ENCODE measurements around the gene RBM20. TPM values are rescaled to one million over a fixed set of nuclear protein-coding genes. Genes with fewer than 3 reads are reported as not detected.

The RBM20 gene
- total and polyA plus RNA-seq, 7 donors: 0.23 to 7.8 (median 5.4) TPM; not detected in 1

- 10 to 35% methylated on average over 12 of the region's 12 CpGs for WGBS, 2 donors
Measured at GRCh38 chr10:110857265-110858171, 213.4 kb downstream of the RBM20 start.

GRCh38 chr10:110858297-110858934 is 214.3 kb downstream of the RBM20 start:
- no peaks in the 10 kb centered on the region for H3K27me3 ChIP-seq
- 5 to 41% methylated on average over 1 of the region's 1 CpG for WGBS, 2 donors
- no peak for TF ChIP-seq CTCF (IDR thresholded peaks at IDR 0.05)
- peak in 1 of 4 donors; percentile 6 for TF ChIP-seq POLR2AphosphoS5 (IDR thresholded peaks at IDR 0.05)
- TF ChIP-seq EP300 (IDR thresholded peaks at IDR 0.05): no peak
- TF ChIP-seq POLR2A (IDR thresholded peaks at IDR 0.05): peak in 1 of 2 donors; percentile 13
- no peak overlapping the region for H3K4me3 ChIP-seq
- H3K27ac ChIP-seq: no peak overlapping the region
- H3K9me3 ChIP-seq: no peaks in the 10 kb centered on the region
- peaks cover 0 to 22% (median 18%) of the 10 kb centered on the region in 4 donors for H3K4me1 ChIP-seq
- intact Hi-C loops (cut with DNase I): no loop called here
- no peaks in the 10 kb centered on the region for H3K36me3 ChIP-seq
- no peak for DNase-seq

More at GRCh38 chr10:110857265-110858171, 213.4 kb downstream of the RBM20 start:
- H3K36me3 ChIP-seq: no peaks in the 10 kb centered on the region
- TF ChIP-seq POLR2AphosphoS5 (IDR thresholded peaks at IDR 0.05) (peak in 2 of 4 donors; percentile 24 to 34), EP300 (IDR thresholded peaks at IDR 0.05) (no peak), CTCF (IDR thresholded peaks at IDR 0.05) (peak in 1 of 4 experiments; percentile 20), POLR2A (IDR thresholded peaks at IDR 0.05) (peak in 1 of 2 donors; percentile 20)
- H3K4me3 ChIP-seq: no peak overlapping the region
- intact Hi-C loops (cut with DNase I): no loop called here
- no peaks in the 10 kb centered on the region for H3K9me3 ChIP-seq
- DNase-seq: peak; percentile 61
- H3K27me3 ChIP-seq: no peaks in the 10 kb centered on the region
- H3K27ac ChIP-seq: peak overlapping the region in 1 of 4 donors; percentile 11
- H3K4me1 ChIP-seq: peaks cover 0 to 22% (median 18%) of the 10 kb centered on the region in 4 donors

- intact Hi-C loops (cut with DNase I): no loop called here
- Histone ChIP-seq H3K4me3 (no peak overlapping the region), H3K36me3 (no peaks in the 10 kb centered on the region), H3K27ac (peak overlapping the region; percentile 17 to 61 (median 44)), H3K4me1 (peaks cover 0 to 31% (median 19%) of the 10 kb centered on the region in 4 donors), H3K9me3 (no peaks in the 10 kb centered on the region), H3K27me3 (no peaks in the 10 kb centered on the region)
- TF ChIP-seq CTCF (IDR thresholded peaks at IDR 0.05) (no peak), POLR2A (IDR thresholded peaks at IDR 0.05) (no peak), EP300 (IDR thresholded peaks at IDR 0.05) (no peak), POLR2AphosphoS5 (IDR thresholded peaks at IDR 0.05) (no peak)
- DNase-seq: peak; percentile 54
- 66 to 78% methylated on average over 6 of the region's 6 CpGs for WGBS, 2 donors
Measured at GRCh38 chr10:110859206-110859972, 215.3 kb downstream of the RBM20 start.

- peak; percentile 67 for DNase-seq
- Histone ChIP-seq H3K27me3 (no peaks in the 10 kb centered on the region), H3K9me3 (no peaks in the 10 kb centered on the region), H3K27ac (peak overlapping the region in 3 of 4 donors; percentile 29 to 65 (median 59)), H3K4me3 (no peak overlapping the region), H3K4me1 (peaks cover 0 to 37% (median 25%) of the 10 kb centered on the region in 4 donors), H3K36me3 (no peaks in the 10 kb centered on the region)
- WGBS, 2 donors: 0 to 6% methylated on average over 1 of the region's 1 CpG
- intact Hi-C loops (cut with DNase I): no loop called here
- TF ChIP-seq EP300 (IDR thresholded peaks at IDR 0.05) (no peak), POLR2AphosphoS5 (IDR thresholded peaks at IDR 0.05) (peak in 1 of 4 donors; percentile 38)
Measured at GRCh38 chr10:110859973-110860376, 215.8 kb downstream of the RBM20 start.

Data from sigmoid colon (tissue), 7 donors.